ENCODE measurements around the gene SLC25A48. TPM values are rescaled to one million over a fixed set of nuclear protein-coding genes. Genes with fewer than 3 reads are reported as not detected.

Gene SLC25A48
- total RNA-seq, 2 donors from 2014 or later, result 0.99 to 1.0 TPM

- H3K4me1 ChIP-seq, result no peaks in the 10 kb centered on the region
- ATAC-seq (no peak), DNase-seq (no peak)
- no peak overlapping the region for H3K27ac ChIP-seq
- no peaks in the 10 kb centered on the region for H3K27me3 ChIP-seq
- intact Hi-C loops (cut with DNase I), result no loop called here
- H3K9me3 ChIP-seq, result no peaks in the 10 kb centered on the region
- no peaks in the 10 kb centered on the region for H3K36me3 ChIP-seq (replicated peaks in 1 of 2; ENCODE audit: insufficient read depth in 1 of 2, low read depth in 2 of 2)
- H3K4me3 ChIP-seq, result no peak overlapping the region
- TF ChIP-seq POLR2A (IDR thresholded peaks at IDR 0.05), result no peak
- TF ChIP-seq, protein P1, sequence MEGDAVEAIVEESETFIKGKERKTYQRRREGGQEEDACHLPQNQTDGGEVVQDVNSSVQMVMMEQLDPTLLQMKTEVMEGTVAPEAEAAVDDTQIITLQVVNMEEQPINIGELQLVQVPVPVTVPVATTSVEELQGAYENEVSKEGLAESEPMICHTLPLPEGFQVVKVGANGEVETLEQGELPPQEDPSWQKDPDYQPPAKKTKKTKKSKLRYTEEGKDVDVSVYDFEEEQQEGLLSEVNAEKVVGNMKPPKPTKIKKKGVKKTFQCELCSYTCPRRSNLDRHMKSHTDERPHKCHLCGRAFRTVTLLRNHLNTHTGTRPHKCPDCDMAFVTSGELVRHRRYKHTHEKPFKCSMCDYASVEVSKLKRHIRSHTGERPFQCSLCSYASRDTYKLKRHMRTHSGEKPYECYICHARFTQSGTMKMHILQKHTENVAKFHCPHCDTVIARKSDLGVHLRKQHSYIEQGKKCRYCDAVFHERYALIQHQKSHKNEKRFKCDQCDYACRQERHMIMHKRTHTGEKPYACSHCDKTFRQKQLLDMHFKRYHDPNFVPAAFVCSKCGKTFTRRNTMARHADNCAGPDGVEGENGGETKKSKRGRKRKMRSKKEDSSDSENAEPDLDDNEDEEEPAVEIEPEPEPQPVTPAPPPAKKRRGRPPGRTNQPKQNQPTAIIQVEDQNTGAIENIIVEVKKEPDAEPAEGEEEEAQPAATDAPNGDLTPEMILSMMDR (IDR thresholded peaks at IDR 0.05), result no peak
- WGBS, 2 donors, result 10 to 17% methylated on average over 3 of the region's 3 CpGs
Measured at GRCh38 chr5:135901633-135902032, 67.2 kb downstream of the SLC25A48 start.

DNA sequence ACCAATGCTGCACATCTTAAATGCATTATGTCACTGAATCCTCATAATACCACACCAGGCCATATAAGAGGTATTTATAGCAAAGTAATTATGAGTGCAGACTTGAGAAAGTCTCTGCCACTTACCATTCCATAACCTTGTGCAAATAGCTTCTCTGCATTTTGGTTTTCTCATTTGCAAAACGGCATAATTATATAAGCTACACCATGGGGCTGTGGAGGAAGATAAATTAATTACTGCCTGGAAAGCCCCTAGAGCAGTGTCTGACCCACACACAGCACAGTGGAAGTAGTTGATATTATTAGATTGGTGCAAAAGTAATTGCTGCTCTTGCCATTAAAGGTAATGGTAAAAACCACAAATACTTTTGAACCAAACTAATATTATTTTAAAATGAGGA lies 70.7 kb downstream of the SLC25A48 start:
- TF ChIP-seq, protein P1 (IDR thresholded peaks at IDR 0.05), result no peak
- no peak for TF ChIP-seq POLR2A (IDR thresholded peaks at IDR 0.05)
- intact Hi-C loops (cut with DNase I), result no loop called here

GRCh38 chr5:135913713-135914626 lies 79.5 kb downstream of the SLC25A48 start:
- DNase-seq, result no peak
- no peak for ATAC-seq
- intact Hi-C loops (cut with DNase I), result no loop called here
- WGBS, 2 donors, result 46 to 53% methylated on average over 4 of the region's 4 CpGs
- Histone ChIP-seq H3K27me3 (no peaks in the 10 kb centered on the region), H3K4me3 (no peak overlapping the region), H3K9me3 (no peaks in the 10 kb centered on the region), H3K27ac (no peak overlapping the region), H3K36me3 (replicated peaks in 1 of 2; ENCODE audit: insufficient read depth in 1 of 2, low read depth in 2 of 2) (no peaks in the 10 kb centered on the region), H3K4me1 (no peaks in the 10 kb centered on the region)
- no peak for TF ChIP-seq POLR2A (IDR thresholded peaks at IDR 0.05)
- TF ChIP-seq, protein P1 (IDR thresholded peaks at IDR 0.05), result no peak

More for the DNA sequence above, 70.7 kb downstream of the SLC25A48 start:
- Histone ChIP-seq H3K4me3 (no peak overlapping the region), H3K4me1 (no peaks in the 10 kb centered on the region), H3K27me3 (no peaks in the 10 kb centered on the region), H3K27ac (no peak overlapping the region), H3K36me3 (replicated peaks in 1 of 2; ENCODE audit: insufficient read depth in 1 of 2, low read depth in 2 of 2) (no peaks in the 10 kb centered on the region), H3K9me3 (no peaks in the 10 kb centered on the region)
- ATAC-seq, result no peak
- 59 to 72% methylated on average over 1 of the region's 1 CpG for WGBS, 2 donors
- DNase-seq, result no peak

- no peak overlapping the region for H3K27ac ChIP-seq
- H3K27me3 ChIP-seq, result no peaks in the 10 kb centered on the region
- DNase-seq (no peak), ATAC-seq (no peak)
- H3K4me3 ChIP-seq, result no peak overlapping the region
- 82 to 87% methylated on average over 5 of the region's 5 CpGs for whole genome bisulfite sequencing, 2 donors
- intact Hi-C loops (cut with DNase I), result no loop called here
- no peaks in the 10 kb centered on the region for H3K9me3 ChIP-seq
- TF ChIP-seq, protein P1 (IDR thresholded peaks at IDR 0.05), result no peak
- TF ChIP-seq POLR2A (IDR thresholded peaks at IDR 0.05), result no peak
- H3K4me1 ChIP-seq, result no peaks in the 10 kb centered on the region
- no peaks in the 10 kb centered on the region for H3K36me3 ChIP-seq (replicated peaks in 1 of 2; ENCODE audit: insufficient read depth in 1 of 2, low read depth in 2 of 2)
Measured at GRCh38 chr5:135915466-135916001, 81.1 kb downstream of the SLC25A48 start.
